Mucosa of descending colon (tissue), 3 donors: ENCODE measurements around the gene CDKAL1. TPM values are rescaled to one million over a fixed set of nuclear protein-coding genes. Genes with fewer than 3 reads are reported as not detected.
"Not testable (repeated sequence)": the region's sequence is repeated elsewhere in the genome, so short reads cannot be mapped to it uniquely, and the experiment has no call there.

Experiments used
- ATAC-seq: fragments of 200-7000 bp; cut with Tn5 transposase; one replicate; pipeline ENCODE4 v1.9.1; 2020; ENCODE audit warnings: mild to moderate bottlenecking, moderate library complexity
- DNase-seq, 3 donors: peaks; one replicate each; pipeline ENCODE4 v3.0.0-alpha.2; 2020
- H3K36me3 ChIP-seq: fragments of 200-600 bp; one replicate; pipeline ENCODE4 v1.8.0; 2021; ENCODE audit warnings: low read depth, mild to moderate bottlenecking
- H3K4me1 ChIP-seq: fragments of 200-600 bp; one replicate; pipeline ENCODE4 v1.8.0; 2021; ENCODE audit warnings: low read depth, mild to moderate bottlenecking
- H3K4me3 ChIP-seq: fragments of 200-600 bp; one replicate; pipeline ENCODE4 v1.8.0; 2021; ENCODE audit warnings: mild to moderate bottlenecking
- H3K9me3 ChIP-seq: fragments of 200-600 bp; one replicate; pipeline ENCODE4 v1.8.0; 2021; ENCODE audit warnings: mild to moderate bottlenecking
- CTCF ChIP-seq: fragments of 200-600 bp; IDR thresholded peaks from one replicate; pipeline ENCODE4 v1.8.0; 2022; ENCODE audit warnings: antibody characterized with exemption, mild to moderate bottlenecking
- intact Hi-C, 2 donors: fragments of 100-400 bp; cut with DNase I in 1 of 2; cut with micrococcal nuclease in 1 of 2; formaldehyde crosslinking; loops; one replicate each; pipeline versions ENCODE4 v1.11.0 to v1.11.1; 2022; cut with DNase I, micrococcal nuclease
- total RNA-seq, 3 donors: library from RNA; stranded (reverse); fragmentation: NEBNext Ultra II Directional in 2 of 3; extraction: Animal tissue kit (Norgen Biotek cat#: 25700) in 2 of 3; gene quantifications; one replicate each; pipeline versions ENCODE4 v1.2.1 to v1.2.4, GENCODE V29; 2021 to 2023
- donor health status: DM: no; HTN: no; CAD: no; lungs with moderate emphysema.
- donor health status: DM: no; HTN: no; CAD: no.
- donor health status: DM: no; HTN: yes; CAD: no.

The CDKAL1 gene
- total RNA-seq, 3 donors from 2014 or later = 13.4 to 15.5 (median 15.3) TPM

GRCh38 chr6:20919677-20920385 is 385.6 kb downstream of the CDKAL1 start:
- H3K9me3 ChIP-seq = peaks cover 6% of the 10 kb centered on the region
- no peak for DNase-seq
- no peak for TF ChIP-seq CTCF
- no peak for ATAC-seq
- H3K4me3 ChIP-seq = no peak overlapping the region
- H3K36me3 ChIP-seq = no peaks in the 10 kb centered on the region
- intact Hi-C loops = no loop called here
- peaks cover 2% of the 10 kb centered on the region for H3K4me1 ChIP-seq

- no peak for DNase-seq
- intact Hi-C loops = no loop called here
- ATAC-seq = no peak
- Histone ChIP-seq H3K9me3 (no peaks in the 10 kb centered on the region), H3K4me1 (peaks cover 7% of the 10 kb centered on the region), H3K36me3 (no peaks in the 10 kb centered on the region), H3K4me3 (no peak overlapping the region)
- TF ChIP-seq CTCF = no peak
Measured at GRCh38 chr6:20921578-20921977, 387.3 kb downstream of the CDKAL1 start.

- peaks cover 7% of the 10 kb centered on the region for H3K4me1 ChIP-seq
- ATAC-seq (no peak), DNase-seq (no peak)
- no peak overlapping the region for H3K4me3 ChIP-seq
- H3K9me3 ChIP-seq = no peaks in the 10 kb centered on the region
- intact Hi-C loops = no loop called here
- TF ChIP-seq CTCF = no peak
- no peaks in the 10 kb centered on the region for H3K36me3 ChIP-seq
Measured at GRCh38 chr6:20922743-20923142, 388.5 kb downstream of the CDKAL1 start.

GRCh38 chr6:20924094-20924493 is 389.8 kb downstream of the CDKAL1 start:
- H3K4me3 ChIP-seq, intact Hi-C loops, H3K9me3 ChIP-seq, H3K4me1 ChIP-seq, DNase-seq, H3K36me3 ChIP-seq: not testable (repeated sequence)
- ATAC-seq = peak; percentile 75

DNA sequence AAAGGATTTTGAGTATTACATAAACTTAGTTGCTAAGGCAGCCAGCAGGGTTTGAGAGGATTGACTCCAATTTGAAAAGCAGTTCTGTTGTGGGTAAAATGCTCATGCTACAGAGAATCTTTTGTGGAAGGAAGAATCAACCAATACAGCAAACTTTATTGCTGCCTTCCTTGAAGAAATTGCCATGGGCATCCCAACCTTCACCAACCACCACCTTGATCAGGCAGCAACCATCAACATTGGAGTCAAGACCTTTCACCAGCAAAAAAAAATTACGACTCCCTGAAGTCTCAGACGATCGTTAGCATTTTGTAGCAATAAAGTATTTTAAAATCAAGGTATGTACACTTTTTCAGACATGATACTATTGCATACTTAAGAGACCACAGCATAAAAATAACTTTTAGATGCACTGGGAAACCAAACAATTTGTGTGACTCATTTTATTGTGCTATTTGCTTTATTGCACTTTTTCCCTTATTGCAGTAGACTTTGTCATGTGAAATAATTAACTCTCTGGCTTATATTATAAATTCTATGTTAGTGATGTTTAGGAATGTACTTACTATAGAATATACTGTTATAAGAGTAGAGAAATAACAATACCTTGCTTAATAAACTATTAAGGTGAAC is 390.8 kb downstream of the CDKAL1 start:
- Histone ChIP-seq H3K4me3 (no peak overlapping the region), H3K36me3 (no peaks in the 10 kb centered on the region), H3K4me1 (peaks cover 7% of the 10 kb centered on the region), H3K9me3 (no peaks in the 10 kb centered on the region)
- ATAC-seq (peak; percentile 84), DNase-seq (no peak)
- TF ChIP-seq CTCF = no peak
- intact Hi-C loops = no loop called here

DNA sequence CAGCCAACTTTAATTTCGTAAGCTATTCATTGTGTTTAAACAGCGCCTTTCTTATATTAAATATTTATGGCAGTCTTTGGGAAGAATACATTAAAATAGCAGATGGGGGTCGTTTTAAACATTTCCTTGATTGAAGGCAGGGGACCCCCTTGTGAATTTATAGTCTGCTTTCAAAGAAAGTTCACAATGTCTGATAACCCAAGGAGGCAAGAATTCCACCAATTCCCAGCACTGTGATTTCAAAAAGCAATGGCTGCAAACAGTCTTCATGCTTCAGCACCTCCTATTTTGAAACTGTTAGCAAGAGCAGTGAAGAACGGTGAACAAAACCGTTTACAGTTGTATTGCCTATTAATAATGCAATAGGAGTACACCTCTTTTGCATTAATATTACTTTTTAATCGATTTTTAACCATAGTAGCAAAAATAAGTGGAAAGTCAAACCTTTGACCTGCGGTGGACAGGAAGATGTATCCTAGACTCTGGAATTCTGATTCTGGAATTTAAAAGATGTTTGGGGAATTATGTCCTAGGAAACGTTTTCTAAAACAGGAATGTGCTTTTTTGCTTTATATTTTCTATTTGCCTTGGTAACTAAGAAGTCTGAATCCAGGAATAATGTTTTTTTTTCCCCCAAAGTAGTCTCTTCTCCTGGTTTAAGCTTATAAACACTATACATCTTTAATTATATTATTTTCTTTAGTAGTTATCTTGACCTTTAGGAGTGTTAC is 393.0 kb downstream of the CDKAL1 start:
- Histone ChIP-seq H3K4me1 (peaks cover 7% of the 10 kb centered on the region), H3K9me3 (no peaks in the 10 kb centered on the region), H3K36me3 (no peaks in the 10 kb centered on the region), H3K4me3 (no peak overlapping the region)
- no peak for TF ChIP-seq CTCF
- DNase-seq (no peak), ATAC-seq (no peak)
- intact Hi-C loops = no loop called here
